HG03521 (cell line): Measurements from ENCODE around the gene BLOC1S3.
A peak's percentile ranks its signal among the peaks of the same experiment; 100 is the strongest.

ENCODE experiments used
- ATAC-seq: cut with Tn5 transposase; IDR thresholded peaks from one replicate; pipeline ENCODE4 v1.9.1; 2021; ENCODE audit warnings: mild to moderate bottlenecking, moderate library complexity; ENCODE audit not compliant: unreplicated experiment

BLOC1S3 gene

GRCh38 chr19:45178262-45179071 lies at the start of gene BLOC1S3:
TSS of gene BLOC1S3 (plus strand) at chr19:45178784. CDS start at chr19:45179297, 513 bp downstream.
- peak; percentile 81 for ATAC-seq

GRCh38 chr19:45128806-45129205 lies 49.8 kb upstream of the BLOC1S3 start:
- no peak for ATAC-seq

GRCh38 chr19:45130236-45130635 lies 48.3 kb upstream of the BLOC1S3 start:
- no peak for ATAC-seq

- no peak for ATAC-seq
Observed at GRCh38 chr19:45130888-45131615, 47.5 kb upstream of the BLOC1S3 start.

DNA sequence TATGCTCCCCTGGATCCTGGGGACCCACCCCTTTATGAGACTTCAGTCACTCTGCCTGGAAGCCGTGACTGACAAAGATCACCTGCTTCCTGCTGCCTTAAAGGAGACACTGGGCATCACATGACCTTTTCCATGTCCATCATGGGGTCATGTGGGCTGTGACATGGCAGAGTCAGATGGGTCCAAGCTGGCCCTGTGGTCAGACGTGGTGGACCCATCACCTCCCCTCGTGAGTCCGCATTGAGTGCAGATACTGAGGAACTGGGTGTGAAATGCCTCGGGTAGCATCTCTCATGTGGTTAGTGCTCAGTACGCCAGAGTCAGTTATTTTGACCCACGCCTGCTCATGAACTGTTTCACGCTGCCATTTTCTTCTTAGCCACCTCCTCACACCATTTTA lies 44.9 kb upstream of the BLOC1S3 start:
- ATAC-seq, result no peak

DNA sequence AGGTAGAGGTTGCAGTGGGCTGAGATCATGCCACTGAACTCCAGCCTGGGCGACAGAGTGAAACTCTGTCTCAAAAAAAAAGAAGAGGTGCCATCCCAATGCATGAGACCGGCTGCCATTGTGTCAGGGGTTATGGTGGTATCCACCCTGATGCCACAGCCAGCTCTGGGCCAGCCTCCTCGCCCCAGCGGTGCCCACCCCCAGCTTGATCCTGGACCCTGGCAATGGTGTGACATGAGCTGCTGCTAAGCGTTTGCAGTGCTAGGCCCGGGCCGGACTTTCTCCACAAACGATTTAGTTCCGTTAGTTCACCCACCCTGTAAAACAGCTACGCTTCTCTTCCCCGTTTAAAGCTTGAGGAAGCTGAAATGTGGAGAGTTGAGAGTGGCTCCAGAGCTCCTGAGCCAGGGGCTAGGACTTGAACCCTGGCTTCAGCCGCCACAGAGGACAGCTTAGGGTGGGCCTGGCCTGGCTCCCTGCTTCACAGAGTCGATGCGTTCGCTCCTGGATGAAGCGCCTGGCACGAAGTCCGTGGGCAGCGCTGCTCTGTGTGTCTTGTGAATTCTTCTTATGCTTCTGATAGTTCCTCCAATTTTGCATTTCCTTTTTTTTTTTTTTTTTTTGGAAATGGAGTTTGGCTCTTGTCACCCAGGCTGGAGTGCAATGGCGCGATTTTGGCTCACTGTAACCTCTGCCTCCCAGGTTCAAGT lies 43.3 kb upstream of the BLOC1S3 start:
- ATAC-seq, result no peak

GRCh38 chr19:45136507-45137178 lies 41.9 kb upstream of the BLOC1S3 start:
- ATAC-seq, result no peak

GRCh38 chr19:45137179-45137761 lies 41.3 kb upstream of the BLOC1S3 start:
- ATAC-seq, result peak; percentile 55

- no peak for ATAC-seq
Observed at GRCh38 chr19:45138303-45138751, 40.3 kb upstream of the BLOC1S3 start.

GRCh38 chr19:45139286-45140143 lies 39.1 kb upstream of the BLOC1S3 start:
- ATAC-seq, result no peak

DNA sequence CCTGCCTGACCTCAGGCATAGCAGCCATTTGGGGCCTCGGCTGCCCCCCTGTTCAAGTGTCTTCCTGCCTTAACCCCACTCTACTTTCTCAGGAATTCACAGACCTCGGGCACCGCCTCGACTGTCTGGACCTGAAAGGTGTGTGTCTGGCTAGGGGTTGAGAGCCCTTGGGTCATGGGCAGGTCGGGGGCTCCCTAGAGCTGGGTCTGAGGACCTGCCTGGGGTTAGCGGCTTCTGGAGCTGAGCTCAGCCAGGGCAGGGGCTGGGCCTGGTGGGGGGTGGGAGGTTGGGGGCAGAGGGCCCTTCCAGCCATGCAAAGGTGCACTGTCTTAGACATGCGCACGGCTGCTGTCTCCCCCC lies 38.5 kb upstream of the BLOC1S3 start:
- ATAC-seq, result no peak

DNA sequence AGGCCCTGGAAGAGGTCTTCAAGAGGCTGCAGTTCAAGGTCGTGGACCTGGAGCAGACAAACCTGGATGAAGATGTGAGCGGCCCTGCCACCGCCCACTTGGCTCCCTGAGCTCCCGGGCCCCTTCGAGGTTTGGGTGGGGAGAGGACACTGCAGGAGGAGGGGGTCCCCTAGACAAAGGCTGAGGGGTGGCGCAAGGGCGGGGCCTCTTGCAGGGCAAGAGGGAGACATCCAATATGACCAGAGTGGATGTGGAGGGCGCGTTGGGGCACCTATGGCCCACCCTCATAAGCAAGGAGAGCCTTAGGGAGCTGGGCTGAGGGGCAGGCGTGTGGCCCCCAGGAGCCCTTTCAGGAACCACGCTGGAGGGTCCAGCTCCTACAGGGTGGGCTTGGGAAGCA lies 38.1 kb upstream of the BLOC1S3 start:
- no peak for ATAC-seq

GRCh38 chr19:45141203-45141900 lies 37.2 kb upstream of the BLOC1S3 start:
- no peak for ATAC-seq

GRCh38 chr19:45142016-45142725 lies 36.4 kb upstream of the BLOC1S3 start:
- no peak for ATAC-seq

GRCh38 chr19:45142726-45143110 lies 35.9 kb upstream of the BLOC1S3 start:
- ATAC-seq, result no peak

DNA sequence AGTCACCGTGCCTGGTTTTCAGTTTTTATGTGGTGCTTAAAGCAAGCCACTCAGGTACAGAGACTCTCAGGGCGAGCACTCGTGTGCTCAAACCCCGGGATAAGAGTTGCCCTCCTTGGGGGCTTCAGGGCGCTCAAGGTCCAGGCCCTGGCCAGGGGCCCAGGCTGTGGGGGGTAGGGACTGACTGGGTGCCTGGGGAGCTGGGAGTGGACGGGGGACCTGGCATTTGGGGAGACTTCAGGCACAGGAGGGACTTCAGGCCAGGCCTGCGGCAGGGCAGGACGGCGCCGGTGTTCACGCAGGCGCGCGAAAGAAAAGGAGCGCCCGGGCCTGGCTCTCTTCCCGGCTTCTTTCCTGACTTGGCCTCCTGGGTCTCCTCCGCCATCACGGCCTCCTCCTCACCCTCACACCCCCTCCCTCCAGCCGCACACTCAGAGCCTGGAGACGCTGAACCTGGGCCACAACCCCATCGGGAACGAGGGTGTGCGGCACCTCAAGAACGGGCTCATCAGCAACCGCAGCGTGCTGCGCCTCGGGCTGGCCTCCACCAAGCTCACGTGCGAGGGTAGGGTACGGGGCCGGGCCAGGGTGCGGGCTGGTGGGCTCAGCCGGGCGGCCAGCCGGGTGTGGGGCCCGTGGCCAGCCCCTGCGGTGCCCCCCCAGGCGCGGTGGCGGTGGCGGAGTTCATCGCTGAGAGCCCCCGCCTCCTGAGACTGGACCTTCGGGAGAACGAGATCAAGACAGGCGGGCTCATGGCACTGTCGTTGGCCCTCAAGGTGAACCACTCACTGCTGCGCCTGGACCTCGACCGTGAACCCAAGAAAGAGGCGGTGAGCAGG lies 33.9 kb upstream of the BLOC1S3 start:
- no peak for ATAC-seq
